HepG2 (cell line): ENCODE data around the gene SYNE3. TPM values are rescaled to one million over a fixed set of nuclear protein-coding genes. Genes with fewer than 3 reads are reported as not detected.
A peak's percentile ranks its signal among the peaks of the same experiment; 100 is the strongest.

Source experiments
- CEBPG ChIP-seq: IDR thresholded peaks from 2 replicates; pipeline ENCODE4 v1.6.1; 2016
- DR1 ChIP-seq: sonication (generic); formaldehyde crosslinking; IDR thresholded peaks from 2 replicates; pipeline ENCODE4 v1.8.0; 2021; ENCODE audit warnings: mild to moderate bottlenecking, missing genetic modification reagents, inconsistent platforms
- EP300 ChIP-seq, 3 experiments: sonication (generic) in 1 of 3; formaldehyde crosslinking in 1 of 3; IDR thresholded peaks; 2 replicates each; pipeline versions ENCODE4 v1.5.1 to v1.6.1; 2011 to 2020; ENCODE audit warnings: low read depth in 2 of 3, low read length in 2 of 3, borderline replicate concordance in 1 of 3, improper control_type of control experiment in 1 of 3, mild to moderate bottlenecking in 1 of 3, missing genetic modification reagents in 1 of 3, moderate library complexity in 1 of 3
- KLF11 ChIP-seq: IDR thresholded peaks from 2 replicates; pipeline ENCODE4 v1.6.1; 2016; ENCODE audit warnings: missing compliant biosample characterization
- MEIS1 ChIP-seq: sonication (generic); formaldehyde crosslinking; IDR thresholded peaks from 2 replicates; pipeline ENCODE4 v1.9.0; 2021; ENCODE audit warnings: mild to moderate bottlenecking, missing genetic modification reagents, moderate library complexity, borderline replicate concordance
- MTA1 ChIP-seq: sonication (generic); formaldehyde crosslinking; IDR thresholded peaks from 2 replicates; pipeline ENCODE4 v1.4.0; 2020; ENCODE audit warnings: missing genetic modification reagents, mild to moderate bottlenecking, borderline replicate concordance
- NR2F2 ChIP-seq: IDR thresholded peaks from 2 replicates; pipeline ENCODE4 v1.6.1; 2012; ENCODE audit warnings: low read depth, inconsistent platforms, borderline replicate concordance
- PHF21A ChIP-seq: sonication (generic); formaldehyde crosslinking; IDR thresholded peaks from 2 replicates; pipeline ENCODE4 v1.5.0; 2020; ENCODE audit warnings: mild to moderate bottlenecking, missing genetic modification reagents
- RARA ChIP-seq: IDR thresholded peaks from 2 replicates; pipeline ENCODE4 v1.6.1; 2016; ENCODE audit warnings: missing genetic modification reagents, missing compliant biosample characterization
- RCOR2 ChIP-seq: IDR thresholded peaks from 2 replicates; pipeline ENCODE4 v1.6.1; 2016; ENCODE audit warnings: missing biosample characterization, missing genetic modification reagents
- RXRA ChIP-seq: sonication (generic); formaldehyde crosslinking; IDR thresholded peaks from 2 replicates; pipeline ENCODE4 v1.5.1; 2020; ENCODE audit warnings: missing genetic modification reagents
- SOX13 ChIP-seq, 3 experiments: fragments of 450-650 bp in 1 of 3; sonication (generic) in 1 of 3; formaldehyde crosslinking in 1 of 3; IDR thresholded peaks in 2 of 3; conservative IDR thresholded peaks in 1 of 3; 2 replicates each; pipeline versions ENCODE4 v1.5.0 to v1.6.1; 2016 to 2020; ENCODE audit warnings: antibody characterized with exemption in 1 of 3, mild to moderate bottlenecking in 1 of 3, missing compliant biosample characterization in 1 of 3, missing genetic modification reagents in 1 of 3, moderate library complexity in 1 of 3
- TBX3 ChIP-seq: fragments of 450-650 bp; IDR thresholded peaks from 2 replicates; pipeline ENCODE4 v1.6.1; 2017; ENCODE audit warnings: antibody characterized with exemption, mild to moderate bottlenecking, inconsistent platforms, borderline replicate concordance
- ZBTB21 ChIP-seq: sonication (generic); formaldehyde crosslinking; IDR thresholded peaks from 2 replicates; pipeline ENCODE4 v1.4.0; 2020; ENCODE audit warnings: missing genetic modification reagents
- ZFP36L2 ChIP-seq: sonication (generic); formaldehyde crosslinking; IDR thresholded peaks from 2 replicates; pipeline ENCODE4 v1.4.0; 2020; ENCODE audit warnings: missing genetic modification reagents
- ZFP41 ChIP-seq: sonication (generic); formaldehyde crosslinking; IDR thresholded peaks from 2 replicates; pipeline ENCODE4 v1.4.0; 2020; ENCODE audit warnings: mild to moderate bottlenecking, missing genetic modification reagents, borderline replicate concordance
- ZFX ChIP-seq: sonication (generic); formaldehyde crosslinking; IDR thresholded peaks from 2 replicates; pipeline ENCODE4 v1.4.0; 2020; ENCODE audit warnings: mild to moderate bottlenecking, low read depth, missing genetic modification reagents, moderate library complexity
- ZNF296 ChIP-seq: sonication (generic); formaldehyde crosslinking; conservative IDR thresholded peaks from 2 replicates; pipeline ENCODE4 v1.5.0; 2020; ENCODE audit warnings: mild to moderate bottlenecking, missing genetic modification reagents
- ZNF772 ChIP-seq: sonication (generic); formaldehyde crosslinking; IDR thresholded peaks from 2 replicates; pipeline ENCODE4 v1.5.0; 2020; ENCODE audit warnings: mild to moderate bottlenecking, missing genetic modification reagents
- polyA plus RNA-seq, 8 experiments: library from polyadenylated mRNA; depleted of rRNA in 3 of 8; stranded (reverse) in 7 of 8; unstranded in 1 of 8; fragments of >200 nt; fragmentation: Illumina TruSeq in 4 of 8; extraction: Trizol in 4 of 8; gene quantifications; 2 replicates each; pipeline versions ENCODE4 v1.2.1 to v1.2.3, GENCODE V29; 2011 to 2016; ENCODE audit warnings: low read depth in 4 of 8, missing spikeins in 1 of 8, mixed read lengths in 1 of 8; ENCODE audit not compliant: insufficient read depth in 1 of 8
- total RNA-seq, 5 experiments: library from RNA; depleted of rRNA; stranded (reverse); fragments of >200 nt; fragmentation: Illumina TruSeq; extraction: Trizol; gene quantifications; 2 replicates each; pipeline ENCODE4 v1.2.3, GENCODE V29; 2016; ENCODE audit warnings: low read depth in 1 of 5
- TF ChIP-seq, protein P1 (sequence below): sonication (generic); formaldehyde crosslinking; IDR thresholded peaks from 2 replicates; pipeline ENCODE4 v1.9.0; 2022; ENCODE audit warnings: low read depth, missing genetic modification reagents
- TF ChIP-seq, protein P2 (sequence below): sonication (generic); formaldehyde crosslinking; IDR thresholded peaks from 2 replicates; pipeline ENCODE4 v1.4.0; 2020; ENCODE audit warnings: missing genetic modification reagents
- TF ChIP-seq, protein P3 (sequence below): sonication (generic); formaldehyde crosslinking; IDR thresholded peaks from 2 replicates; pipeline ENCODE4 v1.4.0; 2020; ENCODE audit warnings: missing genetic modification reagents, borderline replicate concordance

SYNE3 gene
- total and polyA plus RNA-seq, 2 of the 13 experiments (the other 11 are each of a cell fraction or from before 2014, with no cell fraction given) = 7.8 to 8.0 TPM

DNA sequence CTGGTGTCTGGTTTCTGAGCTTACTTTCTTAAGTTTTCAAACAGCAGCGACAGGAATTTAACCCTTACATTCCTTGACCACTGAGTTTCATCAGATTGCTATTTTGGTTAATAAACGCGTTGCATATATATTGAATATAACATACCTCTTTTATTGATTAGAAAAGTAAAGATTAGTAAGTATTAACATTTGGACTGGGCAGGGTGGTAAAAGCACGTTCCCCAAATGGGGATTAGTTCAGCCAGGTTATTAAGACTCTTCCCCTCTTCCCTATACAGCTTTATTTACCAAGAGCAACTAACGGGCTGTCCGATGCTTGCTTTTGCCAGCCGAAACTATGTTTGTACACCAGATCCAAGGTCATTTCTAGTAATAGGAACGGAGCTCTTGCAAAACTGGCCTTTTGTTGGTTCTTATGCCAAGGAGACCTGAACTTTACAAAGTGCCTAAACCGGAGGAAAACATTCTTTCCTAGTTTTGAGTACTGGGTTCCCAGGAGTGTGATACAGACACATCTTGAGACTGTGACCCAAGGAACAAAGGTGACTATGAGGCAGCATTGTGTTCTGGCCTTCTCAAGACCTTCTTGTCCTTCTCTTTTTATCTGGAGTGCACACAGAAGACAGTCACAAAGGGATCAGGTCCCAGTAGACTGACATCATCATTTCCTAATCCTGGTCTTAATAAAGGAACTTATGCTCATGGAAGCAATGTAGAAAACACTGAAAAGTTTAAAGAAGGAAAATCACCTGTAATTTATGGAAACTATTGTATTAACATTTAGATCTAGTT lies 21.0 kb upstream of the SYNE3 start (continued):
- TF ChIP-seq, protein P1, sequence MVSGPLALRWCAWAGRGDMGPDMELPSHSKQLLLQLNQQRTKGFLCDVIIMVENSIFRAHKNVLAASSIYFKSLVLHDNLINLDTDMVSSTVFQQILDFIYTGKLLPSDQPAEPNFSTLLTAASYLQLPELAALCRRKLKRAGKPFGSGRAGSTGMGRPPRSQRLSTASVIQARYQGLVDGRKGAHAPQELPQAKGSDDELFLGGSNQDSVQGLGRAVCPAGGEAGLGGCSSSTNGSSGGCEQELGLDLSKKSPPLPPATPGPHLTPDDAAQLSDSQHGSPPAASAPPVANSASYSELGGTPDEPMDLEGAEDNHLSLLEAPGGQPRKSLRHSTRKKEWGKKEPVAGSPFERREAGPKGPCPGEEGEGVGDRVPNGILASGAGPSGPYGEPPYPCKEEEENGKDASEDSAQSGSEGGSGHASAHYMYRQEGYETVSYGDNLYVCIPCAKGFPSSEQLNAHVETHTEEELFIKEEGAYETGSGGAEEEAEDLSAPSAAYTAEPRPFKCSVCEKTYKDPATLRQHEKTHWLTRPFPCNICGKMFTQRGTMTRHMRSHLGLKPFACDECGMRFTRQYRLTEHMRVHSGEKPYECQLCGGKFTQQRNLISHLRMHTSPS (CRISPR knock-in tag) = peak; percentile 89
- no peak for TF ChIP-seq MEIS1 (CRISPR knock-in tag)
- no peak for TF ChIP-seq ZNF296
- no peak for TF ChIP-seq DR1 (CRISPR knock-in tag)
- no peak for TF ChIP-seq ZFP41 (CRISPR knock-in tag)
- peak; percentile 93 for TF ChIP-seq PHF21A
- TF ChIP-seq RCOR2 = peak; percentile 82
- no peak for TF ChIP-seq ZBTB21
- TF ChIP-seq ZNF772 (CRISPR knock-in tag) = peak; percentile 50; the same call in 1 of the 2 replicates
- TF ChIP-seq ZFX (CRISPR knock-in tag) = 0 out of 2 replicates have a peak, but pooled peaks have one; percentile 45
- peak; percentile 79 to 87; a peak in 3 of 4 replicates for TF ChIP-seq EP300 (IDR thresholded peaks at IDR 0.05; ENCODE audit: low read depth in 2 of 2, low read length in 2 of 2)
- TF ChIP-seq EP300 (CRISPR knock-in tag; IDR thresholded peaks at IDR 0.05; ENCODE audit: borderline replicate concordance) = peak; percentile 86
- TF ChIP-seq KLF11 (CRISPR knock-in tag) = 0 out of 2 replicates have a peak, but pooled peaks have one; percentile 60
- no peak; the same call in 1 of the 2 replicates for TF ChIP-seq MTA1 (CRISPR knock-in tag)
- TF ChIP-seq NR2F2 = peak; percentile 76
- peak; percentile 86 for TF ChIP-seq CEBPG (CRISPR knock-in tag)
- TF ChIP-seq, protein P2, sequence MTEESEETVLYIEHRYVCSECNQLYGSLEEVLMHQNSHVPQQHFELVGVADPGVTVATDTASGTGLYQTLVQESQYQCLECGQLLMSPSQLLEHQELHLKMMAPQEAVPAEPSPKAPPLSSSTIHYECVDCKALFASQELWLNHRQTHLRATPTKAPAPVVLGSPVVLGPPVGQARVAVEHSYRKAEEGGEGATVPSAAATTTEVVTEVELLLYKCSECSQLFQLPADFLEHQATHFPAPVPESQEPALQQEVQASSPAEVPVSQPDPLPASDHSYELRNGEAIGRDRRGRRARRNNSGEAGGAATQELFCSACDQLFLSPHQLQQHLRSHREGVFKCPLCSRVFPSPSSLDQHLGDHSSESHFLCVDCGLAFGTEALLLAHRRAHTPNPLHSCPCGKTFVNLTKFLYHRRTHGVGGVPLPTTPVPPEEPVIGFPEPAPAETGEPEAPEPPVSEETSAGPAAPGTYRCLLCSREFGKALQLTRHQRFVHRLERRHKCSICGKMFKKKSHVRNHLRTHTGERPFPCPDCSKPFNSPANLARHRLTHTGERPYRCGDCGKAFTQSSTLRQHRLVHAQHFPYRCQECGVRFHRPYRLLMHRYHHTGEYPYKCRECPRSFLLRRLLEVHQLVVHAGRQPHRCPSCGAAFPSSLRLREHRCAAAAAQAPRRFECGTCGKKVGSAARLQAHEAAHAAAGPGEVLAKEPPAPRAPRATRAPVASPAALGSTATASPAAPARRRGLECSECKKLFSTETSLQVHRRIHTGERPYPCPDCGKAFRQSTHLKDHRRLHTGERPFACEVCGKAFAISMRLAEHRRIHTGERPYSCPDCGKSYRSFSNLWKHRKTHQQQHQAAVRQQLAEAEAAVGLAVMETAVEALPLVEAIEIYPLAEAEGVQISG (CRISPR knock-in tag) = peak; percentile 34; the same call in 1 of the 2 replicates
- TF ChIP-seq, protein P3, sequence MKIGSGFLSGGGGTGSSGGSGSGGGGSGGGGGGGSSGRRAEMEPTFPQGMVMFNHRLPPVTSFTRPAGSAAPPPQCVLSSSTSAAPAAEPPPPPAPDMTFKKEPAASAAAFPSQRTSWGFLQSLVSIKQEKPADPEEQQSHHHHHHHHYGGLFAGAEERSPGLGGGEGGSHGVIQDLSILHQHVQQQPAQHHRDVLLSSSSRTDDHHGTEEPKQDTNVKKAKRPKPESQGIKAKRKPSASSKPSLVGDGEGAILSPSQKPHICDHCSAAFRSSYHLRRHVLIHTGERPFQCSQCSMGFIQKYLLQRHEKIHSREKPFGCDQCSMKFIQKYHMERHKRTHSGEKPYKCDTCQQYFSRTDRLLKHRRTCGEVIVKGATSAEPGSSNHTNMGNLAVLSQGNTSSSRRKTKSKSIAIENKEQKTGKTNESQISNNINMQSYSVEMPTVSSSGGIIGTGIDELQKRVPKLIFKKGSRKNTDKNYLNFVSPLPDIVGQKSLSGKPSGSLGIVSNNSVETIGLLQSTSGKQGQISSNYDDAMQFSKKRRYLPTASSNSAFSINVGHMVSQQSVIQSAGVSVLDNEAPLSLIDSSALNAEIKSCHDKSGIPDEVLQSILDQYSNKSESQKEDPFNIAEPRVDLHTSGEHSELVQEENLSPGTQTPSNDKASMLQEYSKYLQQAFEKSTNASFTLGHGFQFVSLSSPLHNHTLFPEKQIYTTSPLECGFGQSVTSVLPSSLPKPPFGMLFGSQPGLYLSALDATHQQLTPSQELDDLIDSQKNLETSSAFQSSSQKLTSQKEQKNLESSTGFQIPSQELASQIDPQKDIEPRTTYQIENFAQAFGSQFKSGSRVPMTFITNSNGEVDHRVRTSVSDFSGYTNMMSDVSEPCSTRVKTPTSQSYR (CRISPR knock-in tag) = no peak
- TF ChIP-seq SOX13 (IDR thresholded peaks at IDR 0.05) = peak; percentile 71
- peak in 1 of 2 experiments; percentile 92; a peak in 2 of 4 replicates for TF ChIP-seq SOX13 (CRISPR knock-in tag; conservative IDR thresholded peaks at IDR 0.05 in 1 of 2, IDR thresholded peaks at IDR 0.05 in 1 of 2)
- TF ChIP-seq RXRA (CRISPR knock-in tag) = peak; percentile 35; the same call in 1 of the 2 replicates
- TF ChIP-seq TBX3 = no peak
- peak; percentile 92 for TF ChIP-seq RARA (CRISPR knock-in tag)
- TF ChIP-seq ZFP36L2 (CRISPR knock-in tag) = no peak
